B cell (primary cell): Measurements from ENCODE around the gene ZNF136. TPM values are rescaled to one million over a fixed set of nuclear protein-coding genes. Genes with fewer than 3 reads are reported as not detected.

Experiments used
- ATAC-seq: fragments of 200-7000 bp; cut with Tn5 transposase; one replicate; pipeline ENCODE4 v1.10.0; 2021; ENCODE audit warnings: low read depth, mild to moderate bottlenecking, moderate number of reproducible peaks, moderate library complexity
- CTCF ChIA-PET: fragments of 350-600 bp; sonication (Branson Sonifier 250); formaldehyde crosslinking; loops from one replicate; lab custom pipeline; 2021; ENCODE audit warnings: antibody characterized with exemption, inconsistent platforms; lab: Charles Lee
- POLR2A ChIA-PET: fragments of 350-600 bp; sonication (Branson Sonifier 250); formaldehyde crosslinking; loops from one replicate; lab custom pipeline; 2021; ENCODE audit warnings: antibody characterized with exemption; lab: Charles Lee
- DNase-seq: peaks from one replicate; pipeline ENCODE4 v3.0.0; 2013
- H2AFZ ChIP-seq: 2 replicates; pipeline ENCODE4 v1.6.1; 2012; ENCODE audit warnings: mild to moderate bottlenecking, low read depth, low read length; ENCODE audit not compliant: insufficient read depth, poor library complexity, severe bottlenecking
- H3K27ac ChIP-seq, 2 donors: 1 replicate in 1 of 2; 2 replicates in 1 of 2; pipeline ENCODE4 v1.5.1; 2012 to 2013; ENCODE audit warnings: low read length in 2 of 2, mild to moderate bottlenecking in 2 of 2, moderate library complexity in 1 of 2
- H3K27me3 ChIP-seq, 4 experiments: fragments of 200-600 bp in 1 of 4; sonication (generic) in 1 of 4; replicated peaks in 1 of 4; 1 replicate in 2 of 4; 2 replicates in 2 of 4; pipeline versions ENCODE4 v1.6.1 to v1.7.0; 2013 to 2016; ENCODE audit warnings: low read length in 3 of 4, mild to moderate bottlenecking in 2 of 4, mixed read lengths in 1 of 4, moderate library complexity in 1 of 4; ENCODE audit not compliant: insufficient read depth in 4 of 4, control insufficient read depth in 3 of 4; ENCODE audit errors: control extremely low read depth in 1 of 4
- H3K36me3 ChIP-seq, 2 experiments: replicated peaks in 1 of 2; 1 replicate in 1 of 2; 2 replicates in 1 of 2; pipeline versions ENCODE4 v1.6.1 to v1.7.1; 2013; ENCODE audit warnings: low read length in 1 of 2; ENCODE audit not compliant: insufficient read depth in 2 of 2, control insufficient read depth in 1 of 2; ENCODE audit errors: control extremely low read depth in 1 of 2, extremely low read depth in 1 of 2
- H3K4me1 ChIP-seq, 2 donors: fragments of 200-600 bp in 1 of 2; sonication (generic) in 1 of 2; 1 replicate in 1 of 2; 2 replicates in 1 of 2; pipeline versions ENCODE4 v1.5.1 to v1.6.1; 2013 to 2017; ENCODE audit warnings: low read length in 2 of 2; ENCODE audit not compliant: control insufficient read depth in 2 of 2, insufficient read depth in 2 of 2
- H3K4me2 ChIP-seq: replicated peaks from 2 replicates; pipeline ENCODE3; 2012; ENCODE audit warnings: mild to moderate bottlenecking, low read depth, low read length; ENCODE audit not compliant: poor library complexity, severe bottlenecking
- H3K4me3 ChIP-seq, 5 experiments: fragments of 200-600 bp in 1 of 5; sonication (generic) in 1 of 5; 1 replicate in 3 of 5; 2 replicates in 2 of 5; pipeline versions ENCODE4 v1.5.1 to v1.7.0; 2011 to 2016; ENCODE audit warnings: low read length in 4 of 5, mild to moderate bottlenecking in 4 of 5, low read depth in 2 of 5, control low read depth in 1 of 5, moderate library complexity in 1 of 5; ENCODE audit not compliant: insufficient read depth in 1 of 5; ENCODE audit errors: control extremely low read depth in 1 of 5, extremely low read depth in 1 of 5
- H3K79me2 ChIP-seq: fragments of 200-600 bp; sonication (generic); one replicate; pipeline ENCODE4 v1.6.0; 2016; ENCODE audit warnings: low read length; ENCODE audit not compliant: control insufficient read depth, insufficient read depth
- H3K9ac ChIP-seq: fragments of 200-600 bp; sonication (generic); 2 replicates; pipeline ENCODE4 v1.6.1; 2017; ENCODE audit warnings: mild to moderate bottlenecking, low read length, moderate library complexity
- H3K9me3 ChIP-seq, 3 donors: one replicate each; pipeline versions ENCODE4 v1.6.1 to v1.7.1; 2013; ENCODE audit warnings: low read length in 2 of 3; ENCODE audit not compliant: control insufficient read depth in 2 of 3, insufficient read depth in 1 of 3; ENCODE audit errors: control extremely low read depth in 1 of 3
- H4K20me1 ChIP-seq: 2 replicates; pipeline ENCODE4 v1.6.0; 2012; ENCODE audit warnings: mild to moderate bottlenecking, low read length; ENCODE audit not compliant: insufficient read depth, control insufficient read depth, poor library complexity, severe bottlenecking
- H3K27ac Mint-ChIP-seq: one replicate; pipeline ENCODE4 v1.8.0; 2021; ENCODE audit warnings: mixed read lengths
- H3K27me3 Mint-ChIP-seq: one replicate; pipeline ENCODE4 v1.8.0; 2021; ENCODE audit warnings: mixed read lengths
- H3K4me1 Mint-ChIP-seq: one replicate; pipeline ENCODE4 v1.8.0; 2021; ENCODE audit warnings: mixed read lengths
- H3K4me3 Mint-ChIP-seq: one replicate; pipeline ENCODE4 v1.8.0; 2021; ENCODE audit warnings: mixed read lengths
- H3K9me3 Mint-ChIP-seq: one replicate; pipeline ENCODE4 v1.8.0; 2022; ENCODE audit warnings: mixed read lengths; ENCODE audit not compliant: insufficient read depth
- CTCF ChIP-seq: fragments of 200-600 bp; IDR thresholded peaks from one replicate; pipeline ENCODE4 v1.8.0; 2022; ENCODE audit warnings: antibody characterized with exemption, mild to moderate bottlenecking
- EZH2 ChIP-seq: IDR thresholded peaks from 2 replicates; pipeline ENCODE4 v1.6.1; 2012; ENCODE audit warnings: borderline replicate concordance, low read depth, mild to moderate bottlenecking, moderate library complexity, low read length; ENCODE audit not compliant: insufficient read depth, poor library complexity, severe bottlenecking
- WGBS: methylation state at CpG from one replicate; pipeline ENCODE4 v1.1.5; 2013; ENCODE audit warnings: missing lambda C conversion rate; ENCODE audit not compliant: insufficient coverage; 5-methylcytosine and 5-hydroxymethylcytosine counted together
- intact Hi-C: fragments of 100-400 bp; cut with micrococcal nuclease; formaldehyde crosslinking; loops from one replicate; pipeline ENCODE4 v1.10.0; 2022
- polyA plus RNA-seq: library from polyadenylated mRNA; depleted of rRNA; stranded (reverse); fragments of >200 nt; gene quantifications from 2 replicates; pipeline ENCODE4 v1.2.3, GENCODE V29; 2012
- total RNA-seq, 2 donors: library from RNA; stranded (reverse); fragments of 120-200 nt in 1 of 2; gene quantifications; 1 replicate in 1 of 2; 2 replicates in 1 of 2; pipeline versions ENCODE4 v1.2.3 to v1.2.4, GENCODE V29; 2013 to 2022

The ZNF136 gene
- total and polyA plus RNA-seq, 2 donors (not counting 1 experiment from before 2014, with no cell fraction given), result 7.5 to 30.8 TPM

GRCh38 chr19:12113121-12113520 lies 49.8 kb upstream of the ZNF136 start:
- Histone ChIP-seq H2AFZ (no peak overlapping the region), H3K4me2 (no peak overlapping the region), H3K27me3 (no peaks in the 10 kb centered on the region), H4K20me1 (no peaks in the 10 kb centered on the region), H3K79me2 (no peaks in the 10 kb centered on the region), H3K36me3 (no peaks in the 10 kb centered on the region), H3K9me3 (peaks cover 0 to 4% (median 0%) of the 10 kb centered on the region in 3 donors), H3K27ac (no peak overlapping the region), H3K9ac (no peak overlapping the region), H3K4me3 (no peak overlapping the region), H3K4me1 (no peaks in the 10 kb centered on the region)
- Mint-ChIP-seq H3K27me3 (no peaks in the 10 kb centered on the region), H3K9me3 (peaks cover 3% of the 10 kb centered on the region), H3K4me3 (no peak overlapping the region), H3K4me1 (no peaks in the 10 kb centered on the region), H3K27ac (no peak overlapping the region)
- TF ChIP-seq EZH2, result no peak
- TF ChIP-seq CTCF, result no peak
- ChIA-PET POLR2A (no interaction called here), CTCF (no interaction called here)
- intact Hi-C loops, result no loop called here
- ATAC-seq (no peak), DNase-seq (no peak)
- WGBS, result no CpG with 5 or more reads among the region's 5 CpGs

- Histone ChIP-seq H3K27me3 (no peaks in the 10 kb centered on the region), H3K4me3 (no peak overlapping the region), H2AFZ (no peak overlapping the region), H3K4me1 (no peaks in the 10 kb centered on the region), H4K20me1 (no peaks in the 10 kb centered on the region), H3K9me3 (peaks cover 0 to 4% (median 0%) of the 10 kb centered on the region in 3 donors), H3K27ac (no peak overlapping the region), H3K79me2 (no peaks in the 10 kb centered on the region), H3K9ac (no peak overlapping the region), H3K4me2 (no peak overlapping the region), H3K36me3 (no peaks in the 10 kb centered on the region)
- Mint-ChIP-seq H3K4me3 (no peak overlapping the region), H3K27ac (no peak overlapping the region), H3K4me1 (no peaks in the 10 kb centered on the region), H3K27me3 (no peaks in the 10 kb centered on the region), H3K9me3 (peaks cover 3% of the 10 kb centered on the region)
- intact Hi-C loops, result no loop called here
- ATAC-seq, result no peak
- CTCF ChIA-PET, result interaction anchor here (0.6 kb wide), 1 partner anchor 86 kb away, joined by 4 read pairs; no protein-coding TSS in a partner anchor
- POLR2A ChIA-PET, result no interaction called here
- no peak for DNase-seq
- TF ChIP-seq EZH2 (no peak), CTCF (no peak)
- 96% methylated on average over 29 of the region's 33 CpGs for WGBS
Observed at GRCh38 chr19:12117201-12117970, 45.5 kb upstream of the ZNF136 start.
